HG03108 (cell line): ENCODE results near the gene AGPAT3.
"Not testable (repeated sequence)": the region's sequence is repeated elsewhere in the genome, so short reads cannot be mapped to it uniquely, and the experiment has no call there.

Experiments used
- ATAC-seq: cut with Tn5 transposase; IDR thresholded peaks from one replicate; pipeline ENCODE4 v1.9.1; 2021; ENCODE audit warnings: moderate library complexity; ENCODE audit not compliant: unreplicated experiment

Gene AGPAT3

DNA sequence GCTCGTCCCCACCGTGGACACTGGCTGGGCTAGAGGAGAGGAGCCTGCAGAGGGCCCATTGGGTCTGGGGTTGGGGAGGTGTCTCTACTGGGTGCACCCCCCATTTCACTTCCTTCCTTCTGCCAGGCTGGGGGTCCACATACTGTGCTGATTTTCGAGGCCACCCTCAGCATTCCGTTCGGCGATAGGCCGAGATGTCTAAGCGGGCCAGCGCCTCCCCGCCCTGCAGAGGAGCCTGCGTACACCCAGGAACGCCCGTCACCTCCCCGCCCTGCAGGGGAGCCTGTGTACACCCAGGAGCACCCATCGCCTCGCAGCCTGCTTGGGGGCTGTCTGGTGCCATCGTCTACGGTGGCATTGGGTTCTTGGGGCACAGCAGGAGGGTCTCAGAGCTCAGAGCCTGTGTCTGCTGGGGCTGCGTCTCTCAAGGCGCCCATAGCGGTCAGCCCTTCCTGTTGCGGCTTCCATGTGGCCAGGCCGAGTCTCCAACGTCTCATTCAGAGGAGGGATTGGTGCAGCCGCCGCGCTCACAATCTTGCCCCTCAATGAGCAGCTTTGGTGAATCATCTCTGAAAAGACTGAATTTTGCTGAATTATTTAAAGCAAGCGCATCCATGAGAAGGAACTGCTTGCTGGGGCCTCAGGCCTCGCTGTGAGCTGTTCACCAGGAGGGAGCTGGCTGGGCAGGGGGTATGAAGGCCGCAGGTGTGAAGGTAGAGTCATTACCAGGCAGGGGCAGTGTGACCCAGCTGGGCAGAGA lies 30.7 kb upstream of the AGPAT3 start:
- no peak for ATAC-seq

DNA sequence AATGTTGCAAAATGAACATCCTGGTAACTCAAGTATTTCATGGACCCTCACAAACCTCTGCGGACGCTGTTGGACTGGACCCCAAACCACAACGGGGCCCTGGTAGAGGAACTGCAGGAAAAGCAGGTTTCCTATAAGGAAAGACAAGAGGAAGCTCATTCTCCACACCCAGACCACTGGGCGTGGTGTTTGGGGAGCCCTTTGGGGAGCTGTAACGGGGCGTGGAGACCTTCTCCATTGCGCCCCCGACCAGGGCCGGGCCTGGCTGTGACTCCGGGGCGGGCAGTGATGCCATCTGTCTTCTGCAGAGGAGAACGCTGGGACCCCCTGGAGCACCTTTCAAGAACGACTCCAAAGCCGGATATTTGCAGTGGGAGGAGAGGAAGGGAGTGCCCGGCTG lies 30.0 kb upstream of the AGPAT3 start:
- ATAC-seq, result no peak

DNA sequence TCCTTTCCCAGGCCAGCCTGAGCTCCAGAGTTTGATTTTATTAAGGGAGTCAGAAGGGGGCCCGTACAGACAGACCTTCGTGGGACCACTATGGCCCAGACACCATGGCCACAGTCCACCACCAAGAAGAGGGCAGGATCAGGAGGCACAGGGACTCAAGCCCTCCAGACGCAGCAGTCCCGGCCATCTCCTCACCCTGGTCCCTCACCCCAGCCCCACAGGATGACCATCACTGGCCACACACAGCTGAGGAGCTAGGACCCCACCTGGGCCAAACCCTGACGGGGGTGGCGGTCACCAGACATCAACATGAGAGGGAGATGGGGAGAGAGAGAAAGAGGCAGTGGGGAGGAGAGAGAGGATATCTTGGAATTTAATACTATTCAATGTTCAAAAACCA lies 29.2 kb upstream of the AGPAT3 start:
- no peak for ATAC-seq

DNA sequence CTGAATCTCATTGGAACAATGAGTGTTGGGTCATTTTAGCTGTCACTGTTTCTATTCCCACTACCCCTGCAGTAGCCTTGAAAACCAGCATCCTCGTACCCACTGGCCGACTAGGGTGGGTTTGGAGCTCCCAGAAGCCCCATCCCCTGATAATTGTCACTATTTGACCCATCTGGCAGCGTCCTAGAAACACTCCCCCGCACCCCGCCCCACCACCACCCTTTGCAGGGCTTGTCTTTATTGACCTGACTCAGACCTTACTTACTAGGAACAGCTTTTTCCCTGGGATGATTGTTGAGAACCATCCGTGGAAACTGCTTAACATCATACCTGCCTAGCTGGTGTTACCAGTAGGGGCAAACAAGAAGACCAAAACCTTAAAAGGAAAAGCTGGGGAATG lies 28.4 kb upstream of the AGPAT3 start:
- ATAC-seq, result no peak

DNA sequence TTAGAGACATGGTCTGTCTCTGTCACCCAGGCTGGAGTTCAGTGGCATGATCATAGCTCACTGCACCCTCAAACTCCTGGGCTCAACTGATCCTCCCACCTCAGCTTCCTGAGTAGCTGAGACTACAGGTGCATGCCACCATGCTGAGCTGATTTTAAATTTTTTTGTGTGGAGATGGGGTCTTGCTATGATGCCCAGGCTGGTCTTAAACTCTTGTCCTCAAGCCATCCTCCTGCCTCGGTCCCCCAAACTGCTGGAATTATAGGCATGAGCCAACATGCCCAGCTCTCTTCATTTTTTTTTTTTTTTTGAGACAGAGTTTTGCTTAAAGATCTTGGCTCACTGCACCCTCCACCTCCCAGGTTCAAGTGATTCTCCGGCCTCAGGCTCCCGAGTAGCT lies 24.8 kb upstream of the AGPAT3 start:
- ATAC-seq, result no peak

DNA sequence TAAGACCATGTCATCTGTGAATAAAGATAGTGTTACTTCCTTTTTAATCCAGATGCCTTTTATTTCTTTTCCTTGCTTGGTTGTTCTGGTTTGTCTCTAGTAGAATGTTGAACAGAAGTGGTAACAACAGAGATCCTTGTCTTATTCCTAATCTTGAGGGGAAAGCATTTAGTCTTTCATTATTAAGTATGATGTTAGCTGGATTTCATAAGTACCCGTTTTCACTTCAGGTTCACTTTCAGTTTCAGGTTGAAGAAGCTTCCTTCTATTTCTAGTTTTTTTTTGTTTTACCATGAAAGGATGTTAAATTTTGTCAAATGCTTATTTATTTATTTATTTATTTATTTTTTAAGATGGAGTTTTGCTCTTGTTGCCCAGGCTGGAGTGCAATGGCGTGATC lies 22.3 kb upstream of the AGPAT3 start:
- ATAC-seq, result no peak

DNA sequence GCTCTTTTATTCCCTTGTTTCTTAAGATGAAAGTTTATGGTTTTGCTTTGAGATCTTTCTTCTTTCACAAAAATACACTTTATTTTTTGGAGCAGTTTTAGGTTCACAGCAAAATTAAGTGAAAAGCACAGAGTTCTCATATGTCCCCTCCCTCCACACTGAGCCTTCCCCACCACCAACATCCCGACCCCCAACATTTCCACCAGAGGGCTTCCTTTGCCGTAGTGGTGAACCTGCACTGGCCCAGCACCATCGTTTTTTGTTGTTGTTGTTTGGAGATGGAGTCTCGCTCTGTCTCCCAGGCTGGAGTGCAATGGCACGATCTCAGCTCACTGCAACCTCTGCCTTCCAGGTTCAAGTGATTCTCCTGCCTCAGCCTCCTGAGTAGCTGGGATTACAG lies 20.1 kb upstream of the AGPAT3 start:
- ATAC-seq, result not testable (repeated sequence)

DNA sequence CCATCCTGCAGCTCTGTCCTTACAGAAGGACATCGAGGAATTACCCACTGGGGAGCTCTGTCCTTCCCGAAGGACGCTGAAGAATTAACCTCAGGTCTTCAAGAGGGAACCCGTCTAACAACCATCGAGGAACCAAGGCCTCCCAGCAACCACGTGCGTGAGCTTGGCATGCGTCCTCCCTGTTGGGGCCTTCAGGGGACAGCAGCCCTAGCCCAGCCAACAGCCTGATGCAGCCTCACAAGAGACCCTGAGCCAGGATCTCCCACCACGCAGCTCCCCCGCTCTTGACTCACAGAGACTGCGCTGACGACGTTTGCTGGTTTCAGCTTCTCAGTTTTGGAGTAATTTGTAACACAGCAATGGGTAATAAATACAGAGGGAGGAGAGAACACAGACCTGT lies 19.6 kb upstream of the AGPAT3 start:
- no peak for ATAC-seq

DNA sequence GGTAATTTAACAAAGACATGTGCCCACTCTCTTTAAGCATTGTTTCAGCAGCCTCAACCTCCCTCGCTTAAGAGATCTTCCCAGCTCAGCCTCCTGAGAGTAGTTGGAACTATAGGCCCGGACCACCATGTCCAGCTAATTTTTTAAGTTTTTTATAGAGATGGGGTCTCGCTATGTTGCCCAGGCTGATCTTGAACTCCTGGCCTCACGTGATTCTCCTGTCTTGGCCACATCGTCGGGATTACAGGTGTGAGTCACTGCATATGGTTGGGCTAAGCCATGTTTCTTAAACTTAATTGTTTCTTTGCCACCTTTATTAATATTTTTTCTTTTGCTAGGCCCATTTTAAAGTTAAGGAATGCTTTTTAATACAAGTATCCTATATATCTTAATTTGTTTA lies 18.6 kb upstream of the AGPAT3 start:
- ATAC-seq, result no peak

DNA sequence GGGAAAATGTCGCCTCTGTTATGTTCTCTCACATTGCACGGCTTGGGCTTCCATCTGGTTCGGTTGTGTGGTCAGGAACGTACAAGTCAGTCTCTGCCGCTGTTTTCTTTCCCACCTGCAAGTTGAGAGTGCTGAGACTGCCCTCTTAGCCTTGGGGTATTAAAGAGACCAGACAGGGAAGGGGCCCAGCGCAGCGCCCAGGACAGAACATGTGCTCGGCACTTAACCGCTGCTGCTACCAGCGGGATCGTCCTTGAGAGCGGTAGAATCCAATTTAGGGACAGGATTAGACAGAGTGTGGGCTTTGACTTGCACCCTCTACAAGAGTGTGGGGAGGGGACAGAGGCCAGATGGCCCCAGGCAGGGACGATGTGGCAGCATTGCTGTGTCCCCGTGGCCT lies 17.7 kb upstream of the AGPAT3 start:
- no peak for ATAC-seq

DNA sequence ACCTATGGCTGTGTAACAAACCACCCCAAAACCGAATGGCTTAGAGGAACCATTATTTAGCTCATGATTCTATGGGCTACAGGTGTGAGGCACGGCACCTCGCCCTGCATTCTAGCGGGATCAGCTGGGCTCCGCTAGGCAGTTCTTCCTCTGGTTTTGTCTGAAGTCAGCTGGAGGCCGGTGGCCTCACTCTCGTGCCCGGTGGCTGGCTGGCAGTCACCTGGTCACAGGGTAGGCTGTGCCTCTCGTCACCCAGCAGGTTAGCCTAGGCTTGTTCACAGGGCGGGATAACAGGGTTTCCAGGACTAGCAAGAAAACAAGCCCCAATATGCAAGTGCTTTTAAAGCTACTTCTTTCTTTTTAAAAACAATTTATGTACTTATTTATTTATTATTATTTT lies 16.3 kb upstream of the AGPAT3 start:
- ATAC-seq, result no peak

DNA sequence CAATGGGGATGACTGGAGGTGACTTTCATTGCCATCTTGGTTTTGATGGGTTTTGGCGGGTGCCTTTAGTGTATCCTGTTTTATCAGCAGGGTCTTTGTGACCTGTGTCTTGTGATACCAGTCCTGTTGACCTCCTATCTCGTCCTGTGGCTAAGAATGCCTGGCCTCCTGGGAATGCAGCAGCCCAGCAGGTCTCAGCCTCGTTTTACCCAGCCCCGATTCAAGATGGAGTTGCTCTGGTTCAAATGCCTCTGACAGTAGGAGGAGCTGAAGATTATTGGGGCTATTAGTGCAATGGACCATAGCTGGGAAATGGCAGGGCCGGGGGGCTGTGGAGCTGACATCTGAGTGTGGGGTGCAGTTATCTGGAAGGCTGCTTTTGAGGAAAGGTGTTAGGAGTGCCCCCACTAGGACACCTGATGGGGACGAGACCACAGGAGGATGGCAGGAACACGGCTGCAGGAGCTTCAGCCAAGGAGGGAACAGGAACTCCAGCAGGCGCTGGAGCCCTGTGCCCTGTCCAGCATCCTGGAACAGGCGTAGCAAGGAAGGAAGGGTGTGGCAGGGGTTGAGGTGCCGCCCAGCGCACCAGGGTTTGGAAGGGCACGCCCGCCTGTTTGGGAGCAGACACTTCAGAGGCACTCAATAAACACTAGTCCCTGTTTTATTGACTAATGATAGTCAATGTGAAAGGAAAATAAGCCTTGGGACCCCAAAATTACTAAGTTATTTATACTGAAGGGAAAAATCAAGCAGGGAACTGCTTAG lies 15.3 kb upstream of the AGPAT3 start:
- ATAC-seq, result no peak

DNA sequence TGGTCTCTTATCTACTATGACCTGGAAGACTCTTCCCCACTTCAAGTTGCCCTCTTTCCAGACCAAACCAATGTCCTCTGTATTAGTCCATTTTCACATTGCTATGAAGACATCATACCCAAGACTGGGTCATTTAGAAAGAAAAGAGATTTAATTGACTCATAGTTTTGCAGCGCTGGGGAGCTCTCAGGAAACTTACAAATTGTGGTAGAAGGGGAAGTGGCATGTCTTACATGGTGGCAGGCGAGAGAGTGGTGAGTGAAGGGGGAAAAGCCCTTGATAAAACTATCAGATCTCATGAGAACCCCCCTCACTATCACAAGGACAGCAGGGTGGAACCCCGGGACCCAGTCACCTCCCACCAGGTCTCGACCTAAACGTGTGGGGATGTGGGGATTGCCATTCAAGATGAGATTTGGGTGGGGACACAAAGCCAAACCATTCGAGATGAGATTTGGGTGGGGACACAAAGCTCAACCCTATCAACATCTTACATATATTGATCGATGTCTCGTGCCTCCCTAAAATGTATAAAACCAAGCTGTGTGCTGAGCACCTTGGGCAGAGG lies 14.2 kb upstream of the AGPAT3 start:
- no peak for ATAC-seq

DNA sequence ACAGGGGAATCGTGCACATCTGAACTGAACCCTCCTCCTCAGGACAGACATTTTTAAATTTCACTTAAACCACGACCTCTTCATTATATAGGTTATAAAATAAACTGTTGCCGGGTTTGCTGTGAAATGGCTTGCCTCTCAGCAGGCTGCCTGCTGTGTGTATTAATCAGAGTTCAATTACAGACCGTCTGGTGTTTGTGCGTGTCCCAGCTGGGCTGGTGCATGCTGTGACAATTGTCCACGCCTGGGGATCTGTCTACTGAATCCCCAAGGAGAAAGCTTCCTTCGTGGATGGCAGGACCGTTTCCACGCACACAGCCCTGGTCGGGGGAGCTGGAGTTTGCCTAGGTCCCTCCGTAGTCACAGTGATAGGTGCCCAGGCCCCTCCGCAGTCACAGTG lies 13.4 kb upstream of the AGPAT3 start:
- no peak for ATAC-seq

DNA sequence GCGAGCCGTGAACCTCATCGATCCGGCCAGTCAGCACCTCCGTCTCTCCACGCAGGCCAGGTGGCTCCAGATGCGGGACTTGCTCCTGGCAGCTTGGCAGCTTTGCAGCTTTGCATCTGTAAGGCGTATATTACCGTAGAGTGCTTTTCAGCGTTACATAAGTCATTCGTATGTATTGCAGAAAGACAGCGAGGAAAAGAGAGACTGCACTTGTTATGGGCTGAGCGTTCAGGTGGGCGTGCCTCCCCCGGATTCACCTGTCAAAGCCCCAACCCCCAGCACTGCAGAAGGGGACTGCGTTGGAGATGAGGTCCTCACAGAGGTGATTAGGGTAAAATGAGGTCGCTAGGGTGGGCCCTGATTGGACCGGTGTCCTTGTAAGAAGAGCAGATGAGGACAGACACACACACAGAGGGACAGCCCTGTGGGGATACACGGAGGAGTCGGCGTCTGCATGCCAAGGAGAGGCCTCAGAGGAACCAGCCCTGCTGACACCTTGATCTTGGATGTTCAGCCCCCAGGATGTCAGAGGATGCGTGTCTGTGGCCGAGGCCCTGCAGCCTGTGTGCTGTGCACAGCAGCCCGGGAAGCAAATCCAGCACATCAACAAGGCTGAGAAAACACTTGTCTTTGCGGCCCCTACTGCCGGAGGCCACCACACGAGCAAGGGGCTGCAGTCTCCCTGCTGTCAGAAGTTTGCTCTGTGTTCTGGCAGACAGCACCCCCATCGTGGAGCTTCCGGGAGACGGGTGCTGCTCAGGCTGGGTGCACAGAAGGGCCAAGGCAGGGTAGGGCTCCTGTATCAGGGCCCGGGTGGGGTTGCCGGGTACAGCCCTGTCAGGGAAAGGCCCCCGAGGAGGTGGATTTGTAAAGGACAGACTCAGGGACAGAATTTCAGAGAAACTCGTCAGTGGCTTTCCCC lies 10.9 kb upstream of the AGPAT3 start:
- no peak for ATAC-seq

DNA sequence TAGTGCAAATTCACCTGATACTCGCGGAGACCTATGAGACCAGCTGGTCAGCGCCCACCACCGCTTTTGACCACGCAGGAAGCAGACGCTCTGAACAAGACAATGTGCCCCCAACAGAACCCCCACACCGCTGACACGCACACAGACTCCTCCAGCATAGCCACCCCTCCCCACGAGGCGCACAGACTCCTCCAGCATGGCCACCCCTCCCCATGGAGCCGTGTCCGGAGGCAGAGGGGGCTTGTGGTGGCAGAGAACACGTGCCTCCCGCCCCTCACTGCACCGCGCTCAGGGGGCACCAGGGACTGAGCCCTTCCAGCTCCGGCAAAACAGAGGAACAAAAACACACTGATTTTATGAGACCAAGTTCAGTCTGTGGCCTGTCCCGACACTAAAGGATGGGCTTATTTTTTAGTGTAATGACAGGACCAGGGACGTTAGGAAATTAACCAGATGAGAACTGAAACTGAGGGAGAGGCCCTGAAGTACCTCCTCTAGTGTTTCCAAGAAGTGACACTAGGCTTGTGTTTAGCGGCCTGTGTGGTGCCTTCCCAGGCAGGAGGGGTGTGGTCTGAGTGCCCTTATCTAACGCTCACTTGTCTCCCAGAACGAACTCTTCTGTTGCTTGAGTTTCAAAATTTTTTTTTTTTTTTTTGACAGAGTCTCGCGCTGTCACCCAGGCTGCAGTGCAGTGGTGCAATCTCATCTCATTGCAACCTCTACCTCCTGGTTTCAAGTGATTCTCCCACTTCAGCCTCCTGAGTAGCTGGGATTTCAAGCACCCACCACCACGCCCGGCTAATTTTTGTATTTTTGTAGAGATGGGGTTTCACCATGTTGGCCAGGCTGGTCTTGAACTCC lies 10.0 kb upstream of the AGPAT3 start:
- no peak for ATAC-seq

DNA sequence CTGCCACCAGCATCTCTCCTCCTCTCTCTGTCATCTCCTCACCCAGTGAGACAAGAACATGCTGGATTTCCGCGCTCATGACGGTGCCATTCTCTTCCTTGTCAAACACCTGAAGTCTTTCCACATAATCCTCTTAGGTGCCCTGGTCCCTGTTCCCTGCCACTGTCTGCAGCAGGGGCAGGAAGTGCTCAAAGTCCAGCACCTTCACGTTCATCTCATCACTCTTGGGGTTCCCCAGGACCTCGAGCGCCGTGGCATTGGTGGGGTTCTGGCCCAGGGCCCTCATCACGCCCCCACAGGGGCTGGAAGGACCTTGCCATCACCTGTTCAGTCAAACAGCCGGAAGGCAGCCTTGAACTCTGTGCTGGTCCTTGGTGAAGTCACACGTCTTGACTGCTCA lies 9.1 kb upstream of the AGPAT3 start:
- no peak for ATAC-seq

DNA sequence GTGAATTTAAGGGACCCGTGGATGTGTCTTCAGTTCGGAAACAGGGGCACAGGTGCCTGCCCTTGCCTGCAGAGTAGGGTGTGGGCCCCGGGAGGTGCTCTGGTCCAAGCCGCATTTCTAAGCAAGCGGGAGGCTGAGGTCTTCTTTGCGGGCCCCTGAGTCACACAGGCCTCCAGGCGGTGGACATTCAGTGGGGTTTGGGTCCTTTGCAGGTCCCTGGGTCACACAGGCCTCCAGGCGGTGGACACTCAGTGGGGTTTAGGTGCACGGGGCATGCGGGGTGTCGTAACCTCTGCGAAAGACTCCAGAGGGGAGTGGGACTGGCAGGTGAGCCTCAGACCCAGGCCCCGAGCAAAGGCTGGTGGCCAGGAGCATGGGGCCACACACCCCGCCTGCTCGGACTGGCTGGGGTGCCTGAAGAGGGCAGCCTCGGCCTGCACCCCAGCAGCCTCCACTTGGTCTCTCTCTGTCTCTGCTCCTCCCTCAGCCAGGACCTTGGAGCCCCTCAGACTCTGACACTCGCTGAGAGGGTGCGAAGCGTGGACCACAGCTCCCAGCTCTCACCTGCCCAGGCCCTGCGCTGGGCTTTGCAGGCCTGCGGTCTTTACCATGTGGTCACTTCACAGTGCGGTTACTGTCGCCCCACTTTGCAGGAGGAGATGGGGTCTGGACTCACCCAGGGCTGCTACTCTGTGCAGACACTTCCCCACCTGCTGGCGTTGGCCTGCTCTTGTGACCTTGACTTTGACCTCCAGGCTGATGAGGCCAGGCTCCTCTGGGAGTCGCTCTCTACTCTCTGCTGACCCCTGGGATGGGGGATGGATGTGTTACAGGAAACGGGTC lies 6.0 kb upstream of the AGPAT3 start:
- no peak for ATAC-seq

DNA sequence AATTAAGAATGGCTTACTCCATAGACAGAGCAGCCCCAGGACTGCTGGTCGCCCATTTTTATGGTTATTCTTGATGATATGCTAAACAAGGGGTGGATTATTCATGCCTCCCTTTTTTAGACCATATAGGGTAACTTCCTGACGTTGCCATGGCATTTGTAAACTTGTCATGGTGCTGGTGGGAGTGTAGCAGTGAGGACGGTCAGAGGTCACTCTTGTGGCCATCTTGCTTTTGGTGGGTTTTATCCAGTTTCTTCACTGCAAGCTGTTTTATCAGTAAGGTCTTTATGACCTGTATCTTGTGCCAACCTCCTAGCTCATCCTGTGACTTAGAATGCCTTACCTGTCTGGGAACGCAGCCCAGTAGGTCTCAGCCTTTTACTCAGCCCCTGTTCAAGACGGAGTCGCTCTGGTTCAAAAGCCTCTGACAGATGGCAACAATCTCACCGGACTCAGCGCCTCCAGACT lies 5.2 kb upstream of the AGPAT3 start:
- no peak for ATAC-seq
